Inflammatory macrophage (primary cell): ENCODE results near the gene ZNF12.

Experiments
- DNase-seq, 2 donors: peaks; one replicate each; pipeline ENCODE4 v3.0.0-alpha.2; 2020 to 2022

ZNF12 gene

GRCh38 chr7:6646465-6646864 is 60.3 kb downstream of the ZNF12 start:
- DNase-seq, result no peak

GRCh38 chr7:6644728-6645127 is 62.0 kb downstream of the ZNF12 start:
- DNase-seq, result no peak

GRCh38 chr7:6643915-6644625 is 62.7 kb downstream of the ZNF12 start:
- DNase-seq, result no peak

GRCh38 chr7:6642861-6643640 is 63.7 kb downstream of the ZNF12 start:
- no peak for DNase-seq

GRCh38 chr7:6642239-6642839 is 64.4 kb downstream of the ZNF12 start:
- DNase-seq, result no peak

- DNase-seq, result no peak
These were observed 65.3 kb downstream of the ZNF12 start for GRCh38 chr7:6641305-6642035.

- peak; percentile 57 to 75 for DNase-seq
These were observed 66.5 kb downstream of the ZNF12 start for GRCh38 chr7:6640246-6640721.

GRCh38 chr7:6639627-6640026 is 67.1 kb downstream of the ZNF12 start:
- no peak for DNase-seq

- no peak for DNase-seq
These were observed 67.7 kb downstream of the ZNF12 start for GRCh38 chr7:6639032-6639431.
